ENCODE measurements around the gene C5orf47. TPM values are rescaled to one million over a fixed set of nuclear protein-coding genes. Genes with fewer than 3 reads are reported as not detected.

Gene C5orf47
- polyA plus RNA-seq, 2 of the 4 experiments (the other 2 are of a cell fraction), result 0.13 TPM; not detected in 1

- H3K4me1 ChIP-seq, result peaks cover 30% of the 10 kb centered on the region
- no peak for TF ChIP-seq HDAC2 (IDR thresholded peaks at IDR 0.05)
- TF ChIP-seq USF2 (IDR thresholded peaks at IDR 0.05), result no peak
- no peak for TF ChIP-seq ATOH8 (CRISPR knock-in tag; IDR thresholded peaks at IDR 0.05; ENCODE audit: low read depth)
- peak; percentile 29; the same call in 1 of the 2 replicates for TF ChIP-seq GATA3 (IDR thresholded peaks at IDR 0.05; ENCODE audit: borderline replicate concordance)
- peak overlapping the region; percentile 38 to 52; a peak in 4 of 6 replicates for H3K27ac ChIP-seq
- H3K4me3 ChIP-seq, result no peak overlapping the region
- H3K4me2 ChIP-seq, result peak overlapping the region; percentile 14; the same call in 2 of the 3 replicates
- FAIRE-seq (no peak), ATAC-seq (peak; percentile 56 to 82; a peak in 5 of 6 replicates), DNase-seq (ENCODE audit: low read depth in 1 of 2, low spot score in 1 of 2) (peak in 1 of 2 experiments; percentile 37)
- WGBS (ENCODE audit: missing lambda C conversion rate), result 25% methylated on average over 5 of the region's 5 CpGs
- H3K9me3 ChIP-seq, result no peaks in the 10 kb centered on the region
- POLR2A ChIA-PET, result no interaction called here
- CTCF ChIA-PET, result interaction anchor here (1.3 to 2.1 kb wide), 2 partner anchors 19 to 31 kb away, joined by 3 to 11 read pairs; no protein-coding TSS in a partner anchor
These were observed 35.4 kb upstream of the C5orf47 start for GRCh38 chr5:173953528-173954090.

- ChIA-PET CTCF (interaction anchor here (0.6 to 1.3 kb wide), 3 partner anchors 9 to 176 kb away, joined by 3 read pairs; no protein-coding TSS in a partner anchor), POLR2A (no interaction called here)
- Histone ChIP-seq H3K9me3 (no peaks in the 10 kb centered on the region), H3K4me2 (peak overlapping the region; percentile 12; the same call in 1 of the 3 replicates), H3K4me1 (peaks cover 30% of the 10 kb centered on the region), H3K4me3 (no peak overlapping the region), H3K27ac (peak overlapping the region; percentile 9 to 38; a peak in 1 of 6 replicates)
- 60% methylated on average over 6 of the region's 6 CpGs for WGBS (ENCODE audit: missing lambda C conversion rate)
- ATAC-seq (peak in 1 of 2 experiments; percentile 38; a peak in 1 of 6 replicates), DNase-seq (ENCODE audit: low read depth in 1 of 2, low spot score in 1 of 2) (no peak), FAIRE-seq (no peak)
- TF ChIP-seq CBX2 (IDR thresholded peaks at IDR 0.05; ENCODE audit: borderline replicate concordance, low read depth) (no peak), NR3C1 (IDR thresholded peaks at IDR 0.05) (no peak), ELK1 (IDR thresholded peaks at IDR 0.05; ENCODE audit: low read depth, low read length) (no peak), BHLHE40 (IDR thresholded peaks at IDR 0.05; ENCODE audit: low read depth, low read length) (no peak), CHD2 (IDR thresholded peaks at IDR 0.05; ENCODE audit: low read length, partially characterized antibody) (no peak), REST (IDR thresholded peaks at IDR 0.05) (no peak), PHF8 (IDR thresholded peaks at IDR 0.05; ENCODE audit: borderline replicate concordance, low read depth) (no peak), CHD4 (IDR thresholded peaks at IDR 0.05; ENCODE audit: borderline replicate concordance) (no peak), HOXA7 (CRISPR knock-in tag; IDR thresholded peaks at IDR 0.05) (no peak), RARB (CRISPR knock-in tag; IDR thresholded peaks at IDR 0.05) (no peak), RFX5 (IDR thresholded peaks at IDR 0.05) (no peak)
These were observed 34.1 kb upstream of the C5orf47 start for GRCh38 chr5:173954671-173955521.
